G401.6 (cell line): ENCODE results near the gene MRPL22.
"Not testable (repeated sequence)": the region's sequence is repeated elsewhere in the genome, so short reads cannot be mapped to it uniquely, and the experiment has no call there.

Experiments
- FAIRE-seq: peaks from 2 replicates; lab custom pipeline; 2012; peaks lifted over from hg19 to GRCh38; lab: Jason Lieb, UNC

MRPL22 gene

GRCh38 chr5:154940772-154941620 is at the start of gene MRPL22:
Gene MRPL22, plus strand, starts transcription at chr5:154941073. Its CDS starts 38 bp downstream, at chr5:154941111.
- peak; percentile 88 for FAIRE-seq

- FAIRE-seq = no peak
Measured at GRCh38 chr5:154892369-154892771, 48.5 kb upstream of the MRPL22 start.

GRCh38 chr5:154893381-154893780 is 47.5 kb upstream of the MRPL22 start:
- no peak for FAIRE-seq

- FAIRE-seq = no peak
Measured at GRCh38 chr5:154895606-154896561, 45.0 kb upstream of the MRPL22 start.

- FAIRE-seq = no peak
Measured at GRCh38 chr5:154896562-154897165, 44.2 kb upstream of the MRPL22 start.

- no peak for FAIRE-seq
Measured at GRCh38 chr5:154898210-154898609, 42.7 kb upstream of the MRPL22 start.

- FAIRE-seq = no peak
Measured at GRCh38 chr5:154899151-154899816, 41.6 kb upstream of the MRPL22 start.

- FAIRE-seq = no peak
Measured at GRCh38 chr5:154900066-154900465, 40.8 kb upstream of the MRPL22 start.

- no peak for FAIRE-seq
Measured at GRCh38 chr5:154901276-154901675, 39.6 kb upstream of the MRPL22 start.

- FAIRE-seq = no peak
Measured at GRCh38 chr5:154901913-154902312, 39.0 kb upstream of the MRPL22 start.

- FAIRE-seq = not testable (repeated sequence)
Measured at GRCh38 chr5:154905601-154906000, 35.3 kb upstream of the MRPL22 start.

GRCh38 chr5:154916874-154917273 is 24.0 kb upstream of the MRPL22 start:
- FAIRE-seq = no peak

- FAIRE-seq = no peak
Measured at GRCh38 chr5:154917757-154918156, 23.1 kb upstream of the MRPL22 start.

GRCh38 chr5:154923441-154924430 is 17.1 kb upstream of the MRPL22 start:
- no peak for FAIRE-seq

- no peak for FAIRE-seq
Measured at GRCh38 chr5:154933537-154933936, 7.3 kb upstream of the MRPL22 start.

- FAIRE-seq = no peak
Measured at GRCh38 chr5:154934881-154935280, 6.0 kb upstream of the MRPL22 start.

- FAIRE-seq = no peak
Measured at GRCh38 chr5:154937186-154937717, 3.6 kb upstream of the MRPL22 start.

GRCh38 chr5:154937718-154938466 is 3.0 kb upstream of the MRPL22 start, which contains the start of gene GEMIN5:
Gene GEMIN5, minus strand, starts transcription at chr5:154938211. Its CDS starts 78 bp downstream, at chr5:154938133.
- no peak for FAIRE-seq

- not testable (repeated sequence) for FAIRE-seq
Measured at GRCh38 chr5:154939387-154939786, 1.5 kb upstream of the MRPL22 start.

GRCh38 chr5:154940375-154940771 is 500 bp upstream of the MRPL22 start:
- FAIRE-seq = no peak
